ENCODE measurements around the gene MALAT1. TPM values are rescaled to one million over a fixed set of nuclear protein-coding genes. Genes with fewer than 3 reads are reported as not detected.

The MALAT1 gene
- total RNA-seq, 2 donors from 2014 or later, result 6,610 to 7,236 TPM

DNA sequence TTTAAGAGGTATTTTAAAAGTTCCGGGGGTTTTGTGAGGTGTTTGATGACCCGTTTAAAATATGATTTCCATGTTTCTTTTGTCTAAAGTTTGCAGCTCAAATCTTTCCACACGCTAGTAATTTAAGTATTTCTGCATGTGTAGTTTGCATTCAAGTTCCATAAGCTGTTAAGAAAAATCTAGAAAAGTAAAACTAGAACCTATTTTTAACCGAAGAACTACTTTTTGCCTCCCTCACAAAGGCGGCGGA lies 193 bp upstream of the MALAT1 start:
- no peaks in the 10 kb centered on the region for H3K9me3 Mint-ChIP-seq
- no peak overlapping the region for H3K27ac Mint-ChIP-seq
- peaks cover 4% of the 10 kb centered on the region for H3K36me3 Mint-ChIP-seq
- DNase-seq (ENCODE audit: low spot score), result no peak
- peaks cover 29 to 39% of the 10 kb centered on the region in 2 donors for H3K4me1 Mint-ChIP-seq (ENCODE audit: low read depth in 2 of 2)
- H3K4me3 Mint-ChIP-seq, result no peak overlapping the region
- ATAC-seq, result no peak
- H3K27me3 Mint-ChIP-seq, result no peaks in the 10 kb centered on the region

DNA sequence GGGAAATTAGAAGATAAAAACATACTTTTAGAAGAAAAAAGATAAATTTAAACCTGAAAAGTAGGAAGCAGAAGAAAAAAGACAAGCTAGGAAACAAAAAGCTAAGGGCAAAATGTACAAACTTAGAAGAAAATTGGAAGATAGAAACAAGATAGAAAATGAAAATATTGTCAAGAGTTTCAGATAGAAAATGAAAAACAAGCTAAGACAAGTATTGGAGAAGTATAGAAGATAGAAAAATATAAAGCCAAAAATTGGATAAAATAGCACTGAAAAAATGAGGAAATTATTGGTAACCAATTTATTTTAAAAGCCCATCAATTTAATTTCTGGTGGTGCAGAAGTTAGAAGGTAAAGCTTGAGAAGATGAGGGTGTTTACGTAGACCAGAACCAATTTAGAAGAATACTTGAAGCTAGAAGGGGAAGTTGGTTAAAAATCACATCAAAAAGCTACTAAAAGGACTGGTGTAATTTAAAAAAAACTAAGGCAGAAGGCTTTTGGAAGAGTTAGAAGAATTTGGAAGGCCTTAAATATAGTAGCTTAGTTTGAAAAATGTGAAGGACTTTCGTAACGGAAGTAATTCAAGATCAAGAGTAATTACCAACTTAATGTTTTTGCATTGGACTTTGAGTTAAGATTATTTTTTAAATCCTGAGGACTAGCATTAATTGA lies 1.0 kb downstream of the MALAT1 start:
- peaks cover 16% of the 10 kb centered on the region for H3K36me3 Mint-ChIP-seq
- no peaks in the 10 kb centered on the region for H3K27me3 Mint-ChIP-seq
- DNase-seq (ENCODE audit: low spot score) (no peak), ATAC-seq (no peak)
- peaks cover 35 to 47% of the 10 kb centered on the region in 2 donors for H3K4me1 Mint-ChIP-seq (ENCODE audit: low read depth in 2 of 2)
- H3K9me3 Mint-ChIP-seq, result no peaks in the 10 kb centered on the region
- H3K4me3 Mint-ChIP-seq, result no peak overlapping the region
- no peak overlapping the region for H3K27ac Mint-ChIP-seq

DNA sequence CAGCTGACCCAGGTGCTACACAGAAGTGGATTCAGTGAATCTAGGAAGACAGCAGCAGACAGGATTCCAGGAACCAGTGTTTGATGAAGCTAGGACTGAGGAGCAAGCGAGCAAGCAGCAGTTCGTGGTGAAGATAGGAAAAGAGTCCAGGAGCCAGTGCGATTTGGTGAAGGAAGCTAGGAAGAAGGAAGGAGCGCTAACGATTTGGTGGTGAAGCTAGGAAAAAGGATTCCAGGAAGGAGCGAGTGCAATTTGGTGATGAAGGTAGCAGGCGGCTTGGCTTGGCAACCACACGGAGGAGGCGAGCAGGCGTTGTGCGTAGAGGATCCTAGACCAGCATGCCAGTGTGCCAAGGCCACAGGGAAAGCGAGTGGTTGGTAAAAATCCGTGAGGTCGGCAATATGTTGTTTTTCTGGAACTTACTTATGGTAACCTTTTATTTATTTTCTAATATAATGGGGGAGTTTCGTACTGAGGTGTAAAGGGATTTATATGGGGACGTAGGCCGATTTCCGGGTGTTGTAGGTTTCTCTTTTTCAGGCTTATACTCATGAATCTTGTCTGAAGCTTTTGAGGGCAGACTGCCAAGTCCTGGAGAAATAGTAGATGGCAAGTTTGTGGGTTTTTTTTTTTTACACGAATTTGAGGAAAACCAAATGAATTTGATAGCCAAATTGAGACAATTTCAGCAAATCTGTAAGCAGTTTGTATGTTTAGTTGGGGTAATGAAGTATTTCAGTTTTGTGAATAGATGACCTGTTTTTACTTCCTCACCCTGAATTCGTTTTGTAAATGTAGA lies 1.7 kb downstream of the MALAT1 start:
- Mint-ChIP-seq H3K36me3 (peaks cover 21% of the 10 kb centered on the region), H3K9me3 (no peaks in the 10 kb centered on the region), H3K4me3 (no peak overlapping the region), H3K4me1 (ENCODE audit: low read depth in 2 of 2) (peaks cover 40 to 51% of the 10 kb centered on the region in 2 donors), H3K27ac (no peak overlapping the region), H3K27me3 (no peaks in the 10 kb centered on the region)
- ATAC-seq (no peak), DNase-seq (ENCODE audit: low spot score) (no peak)

DNA sequence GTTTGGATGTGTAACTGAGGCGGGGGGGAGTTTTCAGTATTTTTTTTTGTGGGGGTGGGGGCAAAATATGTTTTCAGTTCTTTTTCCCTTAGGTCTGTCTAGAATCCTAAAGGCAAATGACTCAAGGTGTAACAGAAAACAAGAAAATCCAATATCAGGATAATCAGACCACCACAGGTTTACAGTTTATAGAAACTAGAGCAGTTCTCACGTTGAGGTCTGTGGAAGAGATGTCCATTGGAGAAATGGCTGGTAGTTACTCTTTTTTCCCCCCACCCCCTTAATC lies 2.3 kb downstream of the MALAT1 start:
- H3K4me3 Mint-ChIP-seq, result no peak overlapping the region
- no peak for ATAC-seq
- peaks cover 44 to 57% of the 10 kb centered on the region in 2 donors for H3K4me1 Mint-ChIP-seq (ENCODE audit: low read depth in 2 of 2)
- no peaks in the 10 kb centered on the region for H3K9me3 Mint-ChIP-seq
- H3K36me3 Mint-ChIP-seq, result peaks cover 26% of the 10 kb centered on the region
- no peak overlapping the region for H3K27ac Mint-ChIP-seq
- no peak for DNase-seq (ENCODE audit: low spot score)
- no peaks in the 10 kb centered on the region for H3K27me3 Mint-ChIP-seq

DNA sequence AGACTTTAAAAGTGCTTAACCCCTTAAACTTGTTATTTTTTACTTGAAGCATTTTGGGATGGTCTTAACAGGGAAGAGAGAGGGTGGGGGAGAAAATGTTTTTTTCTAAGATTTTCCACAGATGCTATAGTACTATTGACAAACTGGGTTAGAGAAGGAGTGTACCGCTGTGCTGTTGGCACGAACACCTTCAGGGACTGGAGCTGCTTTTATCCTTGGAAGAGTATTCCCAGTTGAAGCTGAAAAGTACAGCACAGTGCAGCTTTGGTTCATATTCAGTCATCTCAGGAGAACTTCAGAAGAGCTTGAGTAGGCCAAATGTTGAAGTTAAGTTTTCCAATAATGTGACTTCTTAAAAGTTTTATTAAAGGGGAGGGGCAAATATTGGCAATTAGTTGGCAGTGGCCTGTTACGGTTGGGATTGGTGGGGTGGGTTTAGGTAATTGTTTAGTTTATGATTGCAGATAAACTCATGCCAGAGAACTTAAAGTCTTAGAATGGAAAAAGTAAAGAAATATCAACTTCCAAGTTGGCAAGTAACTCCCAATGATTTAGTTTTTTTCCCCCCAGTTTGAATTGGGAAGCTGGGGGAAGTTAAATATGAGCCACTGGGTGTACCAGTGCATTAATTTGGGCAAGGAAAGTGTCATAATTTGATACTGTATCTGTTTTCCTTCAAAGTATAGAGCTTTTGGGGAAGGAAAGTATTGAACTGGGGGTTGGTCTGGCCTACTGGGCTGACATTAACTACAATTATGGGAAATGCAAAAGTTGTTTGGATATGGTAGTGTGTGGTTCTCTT lies 2.8 kb downstream of the MALAT1 start:
- Mint-ChIP-seq H3K27ac (no peak overlapping the region), H3K4me1 (ENCODE audit: low read depth in 2 of 2) (peaks cover 44 to 57% of the 10 kb centered on the region in 2 donors), H3K36me3 (peaks cover 31% of the 10 kb centered on the region)

DNA sequence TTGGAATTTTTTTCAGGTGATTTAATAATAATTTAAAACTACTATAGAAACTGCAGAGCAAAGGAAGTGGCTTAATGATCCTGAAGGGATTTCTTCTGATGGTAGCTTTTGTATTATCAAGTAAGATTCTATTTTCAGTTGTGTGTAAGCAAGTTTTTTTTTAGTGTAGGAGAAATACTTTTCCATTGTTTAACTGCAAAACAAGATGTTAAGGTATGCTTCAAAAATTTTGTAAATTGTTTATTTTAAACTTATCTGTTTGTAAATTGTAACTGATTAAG lies 3.4 kb downstream of the MALAT1 start:
- H3K4me1 Mint-ChIP-seq (ENCODE audit: low read depth in 2 of 2), result peaks cover 44 to 57% of the 10 kb centered on the region in 2 donors
- H3K36me3 Mint-ChIP-seq, result peaks cover 31% of the 10 kb centered on the region
- DNase-seq (ENCODE audit: low spot score) (no peak), ATAC-seq (no peak)
- H3K9me3 Mint-ChIP-seq, result no peaks in the 10 kb centered on the region
- no peak overlapping the region for H3K4me3 Mint-ChIP-seq
- no peaks in the 10 kb centered on the region for H3K27me3 Mint-ChIP-seq
- no peak overlapping the region for H3K27ac Mint-ChIP-seq

More for the DNA sequence above, 2.8 kb downstream of the MALAT1 start:
- ATAC-seq, result no peak
- DNase-seq (ENCODE audit: low spot score), result no peak
- no peaks in the 10 kb centered on the region for H3K9me3 Mint-ChIP-seq
- no peak overlapping the region for H3K4me3 Mint-ChIP-seq
- H3K27me3 Mint-ChIP-seq, result no peaks in the 10 kb centered on the region

DNA sequence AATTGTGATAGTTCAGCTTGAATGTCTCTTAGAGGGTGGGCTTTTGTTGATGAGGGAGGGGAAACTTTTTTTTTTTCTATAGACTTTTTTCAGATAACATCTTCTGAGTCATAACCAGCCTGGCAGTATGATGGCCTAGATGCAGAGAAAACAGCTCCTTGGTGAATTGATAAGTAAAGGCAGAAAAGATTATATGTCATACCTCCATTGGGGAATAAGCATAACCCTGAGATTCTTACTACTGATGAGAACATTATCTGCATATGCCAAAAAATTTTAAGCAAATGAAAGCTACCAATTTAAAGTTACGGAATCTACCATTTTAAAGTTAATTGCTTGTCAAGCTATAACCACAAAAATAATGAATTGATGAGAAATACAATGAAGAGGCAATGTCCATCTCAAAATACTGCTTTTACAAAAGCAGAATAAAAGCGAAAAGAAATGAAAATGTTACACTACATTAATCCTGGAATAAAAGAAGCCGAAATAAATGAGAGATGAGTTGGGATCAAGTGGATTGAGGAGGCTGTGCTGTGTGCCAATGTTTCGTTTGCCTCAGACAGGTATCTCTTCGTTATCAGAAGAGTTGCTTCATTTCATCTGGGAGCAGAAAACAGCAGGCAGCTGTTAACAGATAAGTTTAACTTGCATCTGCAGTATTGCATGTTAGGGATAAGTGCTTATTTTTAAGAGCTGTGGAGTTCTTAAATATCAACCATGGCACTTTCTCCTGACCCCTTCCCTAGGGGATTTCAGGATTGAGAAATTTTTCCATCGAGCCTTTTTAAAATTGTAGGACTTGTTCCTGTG lies 3.9 kb downstream of the MALAT1 start:
- Mint-ChIP-seq H3K27ac (no peak overlapping the region), H3K9me3 (no peaks in the 10 kb centered on the region), H3K4me1 (ENCODE audit: low read depth in 2 of 2) (peaks cover 48 to 62% of the 10 kb centered on the region in 2 donors), H3K36me3 (peaks cover 31% of the 10 kb centered on the region), H3K27me3 (no peaks in the 10 kb centered on the region), H3K4me3 (no peak overlapping the region)
- ATAC-seq (no peak), DNase-seq (ENCODE audit: low spot score) (no peak)

DNA sequence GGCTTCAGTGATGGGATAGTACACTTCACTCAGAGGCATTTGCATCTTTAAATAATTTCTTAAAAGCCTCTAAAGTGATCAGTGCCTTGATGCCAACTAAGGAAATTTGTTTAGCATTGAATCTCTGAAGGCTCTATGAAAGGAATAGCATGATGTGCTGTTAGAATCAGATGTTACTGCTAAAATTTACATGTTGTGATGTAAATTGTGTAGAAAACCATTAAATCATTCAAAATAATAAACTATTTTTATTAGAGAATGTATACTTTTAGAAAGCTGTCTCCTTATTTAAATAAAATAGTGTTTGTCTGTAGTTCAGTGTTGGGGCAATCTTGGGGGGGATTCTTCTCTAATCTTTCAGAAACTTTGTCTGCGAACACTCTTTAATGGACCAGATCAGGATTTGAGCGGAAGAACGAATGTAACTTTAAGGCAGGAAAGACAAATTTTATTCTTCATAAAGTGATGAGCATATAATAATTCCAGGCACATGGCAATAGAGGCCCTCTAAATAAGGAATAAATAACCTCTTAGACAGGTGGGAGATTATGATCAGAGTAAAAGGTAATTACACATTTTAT lies 4.6 kb downstream of the MALAT1 start:
- Mint-ChIP-seq H3K9me3 (no peaks in the 10 kb centered on the region), H3K27ac (no peak overlapping the region), H3K4me3 (no peak overlapping the region), H3K4me1 (ENCODE audit: low read depth in 2 of 2) (peaks cover 49 to 64% of the 10 kb centered on the region in 2 donors), H3K36me3 (peaks cover 31% of the 10 kb centered on the region), H3K27me3 (no peaks in the 10 kb centered on the region)
- DNase-seq (ENCODE audit: low spot score), result no peak
- ATAC-seq, result no peak

DNA sequence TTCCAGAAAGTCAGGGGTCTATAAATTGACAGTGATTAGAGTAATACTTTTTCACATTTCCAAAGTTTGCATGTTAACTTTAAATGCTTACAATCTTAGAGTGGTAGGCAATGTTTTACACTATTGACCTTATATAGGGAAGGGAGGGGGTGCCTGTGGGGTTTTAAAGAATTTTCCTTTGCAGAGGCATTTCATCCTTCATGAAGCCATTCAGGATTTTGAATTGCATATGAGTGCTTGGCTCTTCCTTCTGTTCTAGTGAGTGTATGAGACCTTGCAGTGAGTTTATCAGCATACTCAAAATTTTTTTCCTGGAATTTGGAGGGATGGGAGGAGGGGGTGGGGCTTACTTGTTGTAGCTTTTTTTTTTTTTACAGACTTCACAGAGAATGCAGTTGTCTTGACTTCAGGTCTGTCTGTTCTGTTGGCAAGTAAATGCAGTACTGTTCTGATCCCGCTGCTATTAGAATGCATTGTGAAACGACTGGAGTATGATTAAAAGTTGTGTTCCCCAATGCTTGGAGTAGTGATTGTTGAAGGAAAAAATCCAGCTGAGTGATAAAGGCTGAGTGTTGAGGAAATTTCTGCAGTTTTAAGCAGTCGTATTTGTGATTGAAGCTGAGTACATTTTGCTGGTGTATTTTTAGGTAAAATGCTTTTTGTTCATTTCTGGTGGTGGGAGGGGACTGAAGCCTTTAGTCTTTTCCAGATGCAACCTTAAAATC lies 5.3 kb downstream of the MALAT1 start:
- Mint-ChIP-seq H3K4me3 (no peak overlapping the region), H3K4me1 (ENCODE audit: low read depth in 2 of 2) (peaks cover 49 to 64% of the 10 kb centered on the region in 2 donors), H3K27ac (no peak overlapping the region), H3K9me3 (no peaks in the 10 kb centered on the region), H3K27me3 (no peaks in the 10 kb centered on the region), H3K36me3 (peaks cover 31% of the 10 kb centered on the region)
- ATAC-seq, result no peak
- no peak for DNase-seq (ENCODE audit: low spot score)

DNA sequence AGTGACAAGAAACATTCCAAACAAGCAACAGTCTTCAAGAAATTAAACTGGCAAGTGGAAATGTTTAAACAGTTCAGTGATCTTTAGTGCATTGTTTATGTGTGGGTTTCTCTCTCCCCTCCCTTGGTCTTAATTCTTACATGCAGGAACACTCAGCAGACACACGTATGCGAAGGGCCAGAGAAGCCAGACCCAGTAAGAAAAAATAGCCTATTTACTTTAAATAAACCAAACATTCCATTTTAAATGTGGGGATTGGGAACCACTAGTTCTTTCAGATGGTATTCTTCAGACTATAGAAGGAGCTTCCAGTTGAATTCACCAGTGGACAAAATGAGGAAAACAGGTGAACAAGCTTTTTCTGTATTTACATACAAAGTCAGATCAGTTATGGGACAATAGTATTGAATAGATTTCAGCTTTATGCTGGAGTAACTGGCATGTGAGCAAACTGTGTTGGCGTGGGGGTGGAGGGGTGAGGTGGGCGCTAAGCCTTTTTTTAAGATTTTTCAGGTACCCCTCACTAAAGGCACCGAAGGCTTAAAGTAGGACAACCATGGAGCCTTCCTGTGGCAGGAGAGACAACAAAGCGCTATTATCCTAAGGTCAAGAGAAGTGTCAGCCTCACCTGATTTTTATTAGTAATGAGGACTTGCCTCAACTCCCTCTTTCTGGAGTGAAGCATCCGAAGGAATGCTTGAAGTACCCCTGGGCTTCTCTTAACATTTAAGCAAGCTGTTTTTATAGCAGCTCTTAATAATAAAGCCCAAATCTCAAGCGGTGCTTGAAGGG lies 6.0 kb downstream of the MALAT1 start:
- no peak overlapping the region for H3K4me3 Mint-ChIP-seq
- peaks cover 31% of the 10 kb centered on the region for H3K36me3 Mint-ChIP-seq
- no peak for ATAC-seq
- H3K27ac Mint-ChIP-seq, result no peak overlapping the region
- no peak for DNase-seq (ENCODE audit: low spot score)
- H3K9me3 Mint-ChIP-seq, result no peaks in the 10 kb centered on the region
- H3K27me3 Mint-ChIP-seq, result no peaks in the 10 kb centered on the region
- H3K4me1 Mint-ChIP-seq (ENCODE audit: low read depth in 2 of 2), result peaks cover 49 to 64% of the 10 kb centered on the region in 2 donors

DNA sequence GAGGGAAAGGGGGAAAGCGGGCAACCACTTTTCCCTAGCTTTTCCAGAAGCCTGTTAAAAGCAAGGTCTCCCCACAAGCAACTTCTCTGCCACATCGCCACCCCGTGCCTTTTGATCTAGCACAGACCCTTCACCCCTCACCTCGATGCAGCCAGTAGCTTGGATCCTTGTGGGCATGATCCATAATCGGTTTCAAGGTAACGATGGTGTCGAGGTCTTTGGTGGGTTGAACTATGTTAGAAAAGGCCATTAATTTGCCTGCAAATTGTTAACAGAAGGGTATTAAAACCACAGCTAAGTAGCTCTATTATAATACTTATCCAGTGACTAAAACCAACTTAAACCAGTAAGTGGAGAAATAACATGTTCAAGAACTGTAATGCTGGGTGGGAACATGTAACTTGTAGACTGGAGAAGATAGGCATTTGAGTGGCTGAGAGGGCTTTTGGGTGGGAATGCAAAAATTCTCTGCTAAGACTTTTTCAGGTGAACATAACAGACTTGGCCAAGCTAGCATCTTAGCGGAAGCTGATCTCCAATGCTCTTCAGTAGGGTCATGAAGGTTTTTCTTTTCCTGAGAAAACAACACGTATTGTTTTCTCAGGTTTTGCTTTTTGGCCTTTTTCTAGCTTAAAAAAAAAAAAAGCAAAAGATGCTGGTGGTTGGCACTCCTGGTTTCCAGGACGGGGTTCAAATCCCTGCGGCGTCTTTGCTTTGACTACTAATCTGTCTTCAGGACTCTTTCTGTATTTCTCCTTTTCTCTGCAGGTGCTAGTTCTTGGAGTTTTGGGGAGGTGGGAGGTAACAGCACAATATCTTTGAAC lies 6.8 kb downstream of the MALAT1 start:
- DNase-seq (ENCODE audit: low spot score) (no peak), ATAC-seq (no peak)
- Mint-ChIP-seq H3K9me3 (no peaks in the 10 kb centered on the region), H3K36me3 (peaks cover 31% of the 10 kb centered on the region), H3K27ac (no peak overlapping the region), H3K4me1 (ENCODE audit: low read depth in 2 of 2) (peaks cover 53 to 67% of the 10 kb centered on the region in 2 donors), H3K4me3 (no peak overlapping the region), H3K27me3 (no peaks in the 10 kb centered on the region)

DNA sequence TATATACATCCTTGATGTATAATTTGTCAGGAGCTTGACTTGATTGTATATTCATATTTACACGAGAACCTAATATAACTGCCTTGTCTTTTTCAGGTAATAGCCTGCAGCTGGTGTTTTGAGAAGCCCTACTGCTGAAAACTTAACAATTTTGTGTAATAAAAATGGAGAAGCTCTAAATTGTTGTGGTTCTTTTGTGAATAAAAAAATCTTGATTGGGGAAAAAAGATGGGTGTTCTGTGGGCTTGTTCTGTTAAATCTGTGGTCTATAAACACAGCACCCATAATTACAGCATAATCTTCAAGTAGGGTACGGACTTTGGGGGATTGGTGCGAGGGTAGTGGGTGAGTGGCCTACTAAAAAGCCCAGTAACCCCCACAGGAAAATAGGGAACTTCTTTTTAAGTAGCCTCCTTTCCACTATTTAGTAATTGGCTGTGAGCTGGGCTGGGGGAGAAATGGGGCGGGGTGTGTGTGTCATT lies 7.5 kb downstream of the MALAT1 start:
- peaks cover 31% of the 10 kb centered on the region for H3K36me3 Mint-ChIP-seq
- H3K9me3 Mint-ChIP-seq, result no peaks in the 10 kb centered on the region
- no peak overlapping the region for H3K4me3 Mint-ChIP-seq
- DNase-seq (ENCODE audit: low spot score) (no peak), ATAC-seq (no peak)
- no peaks in the 10 kb centered on the region for H3K27me3 Mint-ChIP-seq
- H3K27ac Mint-ChIP-seq, result no peak overlapping the region
- H3K4me1 Mint-ChIP-seq (ENCODE audit: low read depth in 2 of 2), result peaks cover 56 to 63% of the 10 kb centered on the region in 2 donors
